HEK293T (cell line): ENCODE data around the gene ARMC6.

ENCODE experiments used
- ARNT ChIP-seq: fragments of 450-650 bp; IDR thresholded peaks from 2 replicates; pipeline ENCODE4 v1.6.1; 2017; ENCODE audit warnings: mild to moderate bottlenecking
- BHLHE40 ChIP-seq: fragments of 450-650 bp; IDR thresholded peaks from 2 replicates; pipeline ENCODE4 v1.6.1; 2016; ENCODE audit warnings: mild to moderate bottlenecking, moderate library complexity, borderline replicate concordance
- ELF4 ChIP-seq: fragments of 450-650 bp; IDR thresholded peaks from 2 replicates; pipeline ENCODE4 v1.6.1; 2017; ENCODE audit warnings: antibody characterized with exemption
- FOXK2 ChIP-seq: fragments of 450-650 bp; IDR thresholded peaks from 2 replicates; pipeline ENCODE4 v1.6.1; 2016; ENCODE audit warnings: mild to moderate bottlenecking
- FOXM1 ChIP-seq: fragments of 450-650 bp; IDR thresholded peaks from 2 replicates; pipeline ENCODE4 v1.6.1; 2017; ENCODE audit warnings: mild to moderate bottlenecking, borderline replicate concordance
- HDGF ChIP-seq: fragments of 450-650 bp; IDR thresholded peaks from 2 replicates; pipeline ENCODE4 v1.6.1; 2017; ENCODE audit warnings: antibody characterized with exemption, borderline replicate concordance
- L3MBTL2 ChIP-seq: fragments of 450-650 bp; conservative IDR thresholded peaks from 2 replicates; pipeline ENCODE4 v1.6.1; 2016; ENCODE audit warnings: mild to moderate bottlenecking
- LEF1 ChIP-seq: fragments of 450-650 bp; IDR thresholded peaks from 2 replicates; pipeline ENCODE4 v1.6.1; 2017; ENCODE audit warnings: mild to moderate bottlenecking, borderline replicate concordance
- NFRKB ChIP-seq: fragments of 450-650 bp; IDR thresholded peaks from 2 replicates; pipeline ENCODE4 v1.6.1; 2016; ENCODE audit warnings: mild to moderate bottlenecking, moderate library complexity
- SP1 ChIP-seq: fragments of 450-650 bp; IDR thresholded peaks from 2 replicates; pipeline ENCODE4 v1.6.1; 2017
- SUZ12 ChIP-seq: fragments of 450-650 bp; IDR thresholded peaks from 2 replicates; pipeline ENCODE4 v1.6.1; 2016; ENCODE audit warnings: mild to moderate bottlenecking
- TARDBP ChIP-seq: fragments of 450-650 bp; IDR thresholded peaks from 2 replicates; pipeline ENCODE4 v1.6.1; 2016
- ZNF384 ChIP-seq: fragments of 450-650 bp; IDR thresholded peaks from 2 replicates; pipeline ENCODE4 v1.6.1; 2016

DNA sequence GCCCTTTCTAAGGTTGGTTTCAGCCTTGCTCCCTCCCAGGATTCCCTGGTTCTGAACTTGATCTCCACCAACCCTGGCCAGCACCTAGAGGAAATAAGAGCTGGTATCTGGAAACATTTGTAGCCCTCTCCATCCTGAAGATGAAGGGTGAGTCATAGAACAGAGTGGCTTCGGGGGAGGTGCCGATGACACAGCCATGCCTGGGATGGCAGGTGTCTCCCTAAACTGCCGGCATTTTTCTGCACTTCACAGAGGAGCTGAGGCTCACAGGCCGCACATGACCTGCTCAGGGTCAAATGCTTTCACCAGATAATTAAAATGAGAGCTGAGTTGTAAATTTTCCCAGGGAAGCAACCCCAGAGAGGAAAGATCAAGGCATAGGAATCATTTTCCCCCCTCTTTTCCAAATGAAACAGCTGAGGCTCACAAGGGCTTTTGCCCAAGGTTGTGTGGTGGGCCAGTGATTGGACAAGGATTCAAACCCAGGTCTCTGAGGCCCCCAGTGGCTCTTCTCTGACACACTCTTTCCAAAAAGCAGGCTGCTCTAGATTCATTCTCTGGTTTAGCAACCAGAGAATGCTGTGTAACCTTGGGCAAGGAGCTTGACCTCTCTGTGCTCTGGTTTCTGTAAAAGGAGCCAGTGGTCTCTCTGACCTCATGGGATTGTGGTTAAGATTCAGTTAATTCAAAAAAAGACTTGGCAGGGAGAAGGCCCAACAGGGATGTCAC lies 29.2 kb downstream of the ARMC6 start:
- no peak for TF ChIP-seq BHLHE40
- no peak for TF ChIP-seq FOXM1
- TF ChIP-seq ZNF384: no peak
- no peak for TF ChIP-seq ELF4
- no peak for TF ChIP-seq NFRKB
- no peak for TF ChIP-seq LEF1
- no peak for TF ChIP-seq FOXK2
- TF ChIP-seq L3MBTL2: no peak
- no peak for TF ChIP-seq TARDBP
- TF ChIP-seq ARNT: no peak
- no peak for TF ChIP-seq HDGF
- no peak for TF ChIP-seq SUZ12
- TF ChIP-seq SP1: no peak
